Measurements from ENCODE around the gene WDR72. TPM values are rescaled to one million over a fixed set of nuclear protein-coding genes. Genes with fewer than 3 reads are reported as not detected.

WDR72 gene
- total and polyA plus RNA-seq, 2 of the 8 experiments (the other 6 are each of a cell fraction or from before 2014, with no cell fraction given), result 1.2 to 1.9 TPM

DNA sequence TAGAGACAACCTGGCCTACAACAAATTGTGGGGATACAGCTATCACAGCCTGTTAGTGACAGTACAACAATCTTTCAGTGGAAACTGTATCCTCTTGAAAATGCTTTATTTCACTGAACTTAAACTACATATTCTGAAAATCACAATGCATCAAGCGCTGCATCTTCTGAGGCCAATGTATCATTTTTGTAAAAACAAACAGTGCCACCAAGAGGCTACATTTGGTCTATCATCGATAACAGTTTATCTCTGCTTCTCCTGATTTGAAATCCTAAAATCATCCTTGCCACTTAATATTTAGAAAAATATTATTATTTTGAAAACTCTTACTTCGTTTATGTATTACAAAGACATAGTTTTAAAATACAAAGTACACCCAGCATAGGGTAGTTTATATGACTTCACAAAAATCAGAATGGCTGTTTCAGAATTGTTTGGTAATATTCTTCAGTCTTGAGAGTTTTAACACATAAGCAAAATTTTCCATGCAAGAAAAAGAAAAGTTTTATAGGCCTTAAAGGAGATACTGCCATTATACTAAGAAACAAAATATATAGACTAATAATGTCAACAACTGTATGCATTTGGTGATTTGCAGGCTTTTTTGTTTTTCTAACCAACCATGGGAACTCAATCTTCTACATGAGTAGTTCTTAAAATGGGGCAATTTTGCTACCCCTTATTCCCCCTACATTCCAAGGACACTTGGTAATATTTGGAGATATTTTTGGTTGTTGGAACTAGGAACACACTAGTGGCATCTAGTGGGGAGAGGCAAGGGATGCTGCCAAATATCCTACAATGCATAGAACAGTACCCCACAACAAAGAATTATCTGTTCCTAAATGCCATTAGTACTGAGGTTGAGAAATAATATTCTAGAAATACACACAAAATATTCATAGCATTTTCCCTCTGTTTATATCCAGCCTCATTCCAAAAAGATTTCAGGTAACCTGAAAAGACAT lies 42.3 kb downstream of the WDR72 start (continued):
- TF ChIP-seq SIN3A (conservative IDR thresholded peaks at IDR 0.05 in 1 of 2, IDR thresholded peaks at IDR 0.05 in 1 of 2; ENCODE audit: low read depth in 1 of 2, low read length in 2 of 2), result no peak
- TF ChIP-seq RNF2 (IDR thresholded peaks at IDR 0.05; ENCODE audit: borderline replicate concordance, low read depth, low read length, missing control alignments, poor library complexity, severe bottlenecking), result no peak
- TF ChIP-seq KDM5A (IDR thresholded peaks at IDR 0.05; ENCODE audit: low read length), result no peak
